ENCODE results near the gene TMEM239.
"Not testable (repeated sequence)": the region's sequence is repeated elsewhere in the genome, so short reads cannot be mapped to it uniquely, and the experiment has no call there.

TMEM239 gene

DNA sequence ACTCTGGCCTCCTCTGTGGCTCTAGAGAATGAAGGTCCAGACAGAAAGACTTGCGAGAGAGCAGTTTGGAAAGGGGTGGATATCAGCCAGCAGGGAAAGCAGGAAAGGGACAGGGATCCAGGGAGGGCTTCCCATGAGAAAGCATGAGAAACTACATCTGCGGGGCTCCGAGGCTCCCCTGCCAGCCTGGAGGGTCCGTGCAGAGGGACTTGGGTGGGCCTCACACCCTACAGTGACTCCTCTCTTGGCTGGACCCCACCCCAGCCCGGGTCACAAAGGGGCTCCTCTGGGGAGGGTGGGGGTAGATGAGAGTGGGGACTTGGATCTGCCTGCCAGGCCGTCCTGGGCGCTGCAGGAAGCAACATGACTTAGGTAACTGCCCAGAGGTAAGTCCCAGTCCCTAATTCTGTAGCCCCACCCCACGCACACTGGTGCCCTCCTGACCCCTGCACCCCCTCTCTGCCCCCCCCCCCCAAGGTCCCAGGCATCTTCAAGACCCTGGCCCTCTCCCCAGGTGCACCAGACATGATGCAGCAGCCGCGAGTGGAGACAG lies at the start of gene TMEM239:
TMEM239 (plus strand) TSS at position 335 of the 553 bp plus-strand sequence; CDS start at position 526, 191 bp downstream.
- DNase-seq (ENCODE audit: low read depth, low spot score), result no peak

DNA sequence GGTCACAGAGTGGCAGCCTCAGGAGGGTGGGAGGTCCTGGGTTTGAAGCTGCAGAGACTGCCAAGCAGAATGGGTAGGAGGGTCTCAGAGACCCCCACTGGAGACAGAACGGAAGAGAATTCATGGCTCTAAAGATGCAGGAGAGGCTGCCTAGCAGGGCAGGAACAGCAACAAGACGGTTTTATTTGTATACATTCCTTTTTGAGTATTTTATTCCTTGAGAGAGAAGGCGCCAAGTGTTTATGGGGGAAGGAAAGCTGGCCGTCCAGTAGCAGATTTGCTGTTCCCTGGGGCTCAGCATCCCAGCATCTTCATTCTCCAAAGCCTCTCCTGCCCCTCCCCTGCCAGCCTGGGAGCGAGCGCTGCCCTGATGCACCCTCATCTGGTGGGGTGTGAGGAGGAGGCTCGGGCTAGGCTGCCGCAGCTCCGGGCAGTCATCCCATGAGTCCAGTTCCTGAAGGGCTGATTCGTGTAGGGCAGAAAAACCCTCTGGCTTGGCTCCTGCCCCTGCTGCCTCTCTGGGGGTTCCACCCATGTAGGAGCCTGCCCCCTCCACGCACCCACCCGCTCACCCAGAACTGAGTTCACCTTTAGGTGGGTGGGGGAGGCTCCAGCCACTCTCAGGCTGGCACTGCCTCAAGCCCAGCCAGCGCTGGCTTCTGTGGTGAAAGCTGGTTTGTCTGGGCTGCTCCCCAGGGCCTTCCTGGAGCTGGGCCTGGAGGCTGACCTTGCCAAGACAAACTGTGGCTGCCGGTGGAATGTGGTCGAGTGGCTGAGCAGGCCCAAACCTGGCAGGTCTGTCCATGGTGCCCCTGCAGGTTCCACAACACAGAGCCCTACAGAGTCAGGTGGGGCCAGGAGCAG lies 48.2 kb upstream of the TMEM239 start:
- DNase-seq (ENCODE audit: low read depth, low spot score), result no peak

DNA sequence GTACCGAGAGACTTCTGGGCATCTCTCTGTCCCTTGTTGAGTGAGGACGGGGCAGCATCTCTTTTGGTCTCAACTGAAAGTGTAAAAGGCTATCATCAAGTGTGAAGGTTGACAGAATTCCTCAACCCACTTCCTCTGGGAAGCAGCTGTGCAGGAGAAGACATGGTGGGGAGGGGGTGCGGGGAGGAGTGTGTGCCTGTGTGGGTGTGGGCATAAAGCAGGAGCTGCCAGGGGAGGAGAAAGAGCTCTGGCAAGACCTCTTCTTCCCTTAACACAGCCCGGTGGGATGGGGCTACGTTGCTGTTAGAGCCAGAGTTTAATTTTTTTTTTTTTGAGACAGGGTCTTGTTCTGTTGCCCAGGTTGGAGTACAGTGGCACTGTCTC lies 47.5 kb upstream of the TMEM239 start:
- no peak for DNase-seq (ENCODE audit: low read depth, low spot score)

DNA sequence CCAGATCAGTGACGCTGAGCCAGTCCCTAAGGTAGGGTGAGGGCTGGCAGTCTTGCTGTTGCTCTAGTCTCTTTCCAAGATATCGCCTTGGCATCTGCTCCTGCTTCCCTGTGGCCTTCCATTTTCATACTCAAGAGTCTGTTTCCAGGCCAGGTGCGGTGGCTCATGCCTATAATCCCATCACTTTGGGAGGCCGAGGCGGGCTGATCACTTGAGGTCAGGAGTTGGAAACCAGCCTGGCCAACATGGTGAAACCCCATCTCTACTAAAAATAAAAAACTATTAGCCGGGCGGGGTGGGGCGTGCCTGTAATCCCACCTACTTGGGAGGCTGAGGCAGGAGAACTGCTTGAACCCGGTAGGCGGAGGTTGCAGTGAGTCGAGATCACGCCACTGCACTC lies 46.1 kb upstream of the TMEM239 start:
- not testable (repeated sequence) for DNase-seq (ENCODE audit: low read depth, low spot score)

DNA sequence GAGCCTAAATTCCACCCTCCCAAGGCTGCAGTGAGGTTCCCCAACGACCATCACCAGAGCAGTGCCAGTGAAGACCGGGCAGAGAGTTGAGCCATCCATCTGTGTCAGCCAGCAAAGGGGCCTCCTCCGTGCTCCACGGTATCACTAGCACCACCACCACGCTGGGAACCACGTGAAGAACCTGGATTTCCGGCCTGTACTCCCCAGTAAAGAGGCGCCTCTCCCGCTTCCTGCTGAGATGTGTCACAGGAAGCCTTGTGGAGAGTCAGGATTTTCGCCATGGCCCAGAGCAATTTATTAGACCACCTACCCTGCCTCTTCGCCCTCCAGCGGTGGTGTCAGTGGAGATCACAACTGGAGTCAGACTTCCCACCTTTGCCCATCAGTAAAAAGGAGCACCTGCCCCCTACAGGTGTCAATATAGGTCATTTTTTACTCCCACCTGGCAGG lies 44.5 kb upstream of the TMEM239 start:
- DNase-seq (ENCODE audit: low read depth, low spot score), result no peak

DNA sequence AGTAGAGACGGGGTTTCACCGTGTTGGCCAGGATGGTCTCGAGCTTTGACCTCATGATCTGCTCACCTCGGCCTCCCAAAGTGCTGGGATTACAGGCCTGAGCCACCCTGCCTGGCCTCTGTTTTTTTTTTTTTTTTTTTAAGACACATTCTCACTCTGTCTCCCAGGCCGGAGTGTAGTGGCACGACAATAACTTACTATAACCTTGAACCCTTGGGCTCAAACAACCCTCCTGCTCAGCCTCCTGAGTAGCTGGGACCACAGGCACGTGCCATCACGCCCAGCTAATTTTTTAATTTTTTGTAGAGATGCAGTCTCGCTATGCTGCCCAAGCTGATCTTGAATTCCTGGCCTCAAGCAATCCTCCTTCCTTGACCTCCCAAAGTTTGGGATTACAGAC lies 42.4 kb upstream of the TMEM239 start:
- no peak for DNase-seq (ENCODE audit: low read depth, low spot score)

DNA sequence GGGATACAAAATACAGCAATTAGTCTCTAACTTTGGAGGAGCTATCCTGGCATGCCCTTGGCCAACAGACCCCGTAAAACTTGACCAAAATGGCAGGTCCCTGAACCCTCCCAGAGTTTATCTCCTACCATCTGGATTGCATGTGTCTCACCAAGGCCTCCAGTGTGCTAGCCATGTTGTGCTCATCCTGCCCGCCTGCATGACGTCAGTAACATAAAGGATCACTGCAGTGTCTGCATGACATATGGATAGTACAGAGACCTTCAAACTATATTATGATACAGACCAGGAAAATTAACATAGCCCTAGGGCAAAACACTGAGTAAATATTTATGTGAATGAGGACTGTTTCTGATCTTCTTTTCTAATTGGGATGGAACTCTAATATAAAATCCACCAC lies 41.0 kb upstream of the TMEM239 start:
- no peak for DNase-seq (ENCODE audit: low read depth, low spot score)

DNA sequence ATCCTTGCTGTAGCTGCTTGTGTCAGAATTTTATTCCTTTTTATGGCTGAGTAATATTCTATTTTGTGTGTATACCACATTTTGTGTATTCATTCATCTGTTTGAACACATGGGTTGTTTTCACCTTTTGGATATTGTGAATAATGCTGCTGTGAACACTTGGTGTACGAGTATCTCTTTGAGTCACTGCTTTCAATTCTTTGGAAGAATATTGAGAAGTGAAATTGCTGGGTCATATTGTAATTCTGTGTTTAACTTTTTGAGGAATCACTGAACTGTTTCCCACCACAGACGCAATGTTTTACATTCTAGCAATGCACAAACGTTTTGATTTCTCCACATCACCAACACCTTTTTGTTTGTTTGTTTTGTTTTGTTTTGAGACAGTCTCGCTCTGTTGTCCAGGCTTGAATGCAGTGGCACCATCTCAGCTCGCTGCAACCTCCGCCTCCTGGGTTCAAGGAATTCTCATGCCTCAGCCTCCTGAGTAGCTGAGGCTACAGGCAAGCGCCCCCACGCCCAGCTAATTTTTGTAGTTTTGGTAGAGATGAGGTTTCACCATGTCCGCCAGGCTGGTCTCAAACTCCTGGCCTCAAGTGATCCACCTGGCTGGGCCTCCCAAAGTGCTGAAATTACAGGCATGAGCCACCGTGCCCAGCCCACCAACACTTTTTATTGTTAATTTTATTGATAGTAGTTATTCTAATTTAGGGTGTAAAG lies 37.4 kb upstream of the TMEM239 start:
- no peak for DNase-seq (ENCODE audit: low read depth, low spot score)

DNA sequence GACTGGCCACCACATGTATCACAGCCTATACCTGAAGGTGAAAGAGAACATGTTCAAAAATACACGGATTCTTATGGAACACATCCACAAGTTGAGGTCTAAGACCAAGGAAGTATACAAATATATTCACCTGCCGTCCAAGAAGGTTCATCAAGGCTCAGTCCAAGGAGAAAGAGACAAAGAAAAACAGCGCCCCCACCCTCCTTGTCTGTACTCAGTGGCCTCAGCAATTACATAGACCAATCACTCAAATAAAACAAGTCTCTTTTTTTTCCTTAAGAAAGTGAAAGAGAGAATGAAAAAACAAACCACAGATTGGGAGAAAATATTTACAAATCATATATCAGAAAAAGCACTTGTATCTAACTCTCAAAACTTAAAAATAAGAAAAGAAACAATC lies 35.2 kb upstream of the TMEM239 start:
- DNase-seq (ENCODE audit: low read depth, low spot score), result no peak

DNA sequence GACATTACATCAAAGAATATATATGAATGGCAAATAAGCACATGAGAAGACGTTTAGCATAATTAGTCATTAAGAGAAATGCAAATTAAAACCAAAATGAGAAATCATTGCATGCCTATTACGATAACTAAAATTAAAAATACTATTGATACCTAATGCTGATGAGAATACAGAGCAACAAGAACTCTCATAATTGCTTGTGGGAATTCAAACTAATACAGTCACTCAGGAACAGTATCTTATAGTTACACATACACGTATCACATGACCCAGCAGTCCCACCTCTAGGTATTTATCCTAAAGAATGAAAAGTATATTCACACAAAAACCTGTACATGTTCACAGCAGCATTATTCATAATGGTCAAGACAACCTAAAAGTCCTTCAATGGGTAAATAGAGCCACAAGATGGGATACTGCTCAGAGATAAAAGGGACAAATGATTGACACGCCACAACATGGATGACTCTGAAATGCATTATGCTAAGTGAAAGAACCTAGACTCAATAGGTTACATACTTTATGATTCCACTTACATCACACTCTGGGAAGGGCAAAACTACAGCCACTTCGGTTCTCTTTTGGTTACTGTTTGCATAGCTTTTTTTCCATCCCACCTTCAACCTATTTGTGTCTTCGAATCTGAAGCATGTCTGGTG lies 32.1 kb upstream of the TMEM239 start:
- no peak for DNase-seq (ENCODE audit: low read depth, low spot score)

DNA sequence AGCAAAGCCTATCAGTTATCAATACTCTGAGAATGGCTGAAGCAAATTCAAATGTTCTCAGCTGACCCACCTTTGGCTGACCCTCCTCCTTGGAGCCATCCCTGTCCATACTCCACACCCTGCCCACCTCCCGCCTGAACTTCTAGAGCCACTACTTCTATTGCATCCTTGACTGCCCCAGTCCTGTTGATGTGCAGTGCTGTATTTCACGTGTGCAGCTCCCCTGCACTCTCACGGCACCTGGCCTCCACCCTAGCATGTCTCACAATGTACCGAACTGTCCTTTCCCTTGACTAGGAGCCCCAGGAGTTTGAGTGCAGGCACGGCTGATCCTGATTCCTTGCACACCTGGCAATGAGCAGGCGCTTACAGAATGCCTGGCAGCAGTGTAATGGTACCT lies 22.7 kb upstream of the TMEM239 start:
- no peak for DNase-seq (ENCODE audit: low read depth, low spot score)

DNA sequence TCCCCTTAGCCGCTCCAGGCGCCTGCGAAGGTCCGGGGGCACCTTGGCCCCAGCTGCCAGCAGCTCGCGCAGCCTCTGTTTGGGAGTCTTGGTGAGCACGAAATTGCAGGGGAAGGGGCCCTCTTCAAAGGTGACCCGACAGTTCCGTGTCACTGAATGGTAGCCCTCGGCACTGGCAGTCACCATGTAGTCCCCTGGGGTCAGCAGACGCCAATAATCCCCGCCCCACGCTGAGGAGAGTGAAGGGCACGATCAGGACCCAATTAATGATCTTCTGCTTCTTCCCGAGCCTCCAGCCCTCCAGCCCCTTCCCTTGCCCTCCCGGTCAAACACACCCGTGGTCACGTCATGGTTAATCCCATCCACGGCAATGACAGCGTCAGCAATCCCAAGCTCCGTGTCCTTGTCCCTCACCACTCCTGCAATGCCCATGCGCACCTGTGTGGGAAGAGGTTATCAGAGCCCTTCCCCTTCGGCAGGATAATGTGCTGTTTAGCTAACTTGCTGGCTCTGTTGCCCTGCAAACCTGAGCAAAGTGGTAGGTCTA lies 21.9 kb upstream of the TMEM239 start:
- no peak for DNase-seq (ENCODE audit: low read depth, low spot score)

DNA sequence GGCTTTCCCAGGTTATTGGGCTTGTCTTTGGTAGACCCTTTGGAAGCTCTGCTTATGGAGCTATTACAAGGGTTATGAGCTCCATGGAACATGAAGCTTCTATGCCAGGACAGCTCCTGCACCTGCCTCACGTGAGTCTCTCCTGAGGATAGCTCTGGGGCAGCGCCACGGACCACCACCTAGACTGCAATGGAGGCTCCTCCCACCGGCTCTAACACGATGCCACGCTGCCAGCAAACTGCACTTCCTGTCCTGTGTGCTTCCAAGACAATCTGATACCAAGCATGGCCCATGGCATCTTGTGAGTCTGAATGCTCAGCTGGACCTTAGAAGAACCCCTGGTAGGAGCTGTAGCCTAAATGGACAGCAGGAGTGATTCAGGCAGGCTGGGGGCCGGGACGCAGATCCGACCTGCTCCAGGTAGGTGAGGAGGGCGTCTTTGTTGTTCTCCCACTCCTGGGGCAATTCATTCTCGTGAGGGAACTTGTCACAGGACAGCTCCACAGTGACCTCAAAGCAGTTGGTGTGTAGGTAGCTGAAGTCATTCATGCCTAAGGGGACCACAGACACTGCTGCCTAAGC lies 21.2 kb upstream of the TMEM239 start:
- DNase-seq (ENCODE audit: low read depth, low spot score), result no peak

DNA sequence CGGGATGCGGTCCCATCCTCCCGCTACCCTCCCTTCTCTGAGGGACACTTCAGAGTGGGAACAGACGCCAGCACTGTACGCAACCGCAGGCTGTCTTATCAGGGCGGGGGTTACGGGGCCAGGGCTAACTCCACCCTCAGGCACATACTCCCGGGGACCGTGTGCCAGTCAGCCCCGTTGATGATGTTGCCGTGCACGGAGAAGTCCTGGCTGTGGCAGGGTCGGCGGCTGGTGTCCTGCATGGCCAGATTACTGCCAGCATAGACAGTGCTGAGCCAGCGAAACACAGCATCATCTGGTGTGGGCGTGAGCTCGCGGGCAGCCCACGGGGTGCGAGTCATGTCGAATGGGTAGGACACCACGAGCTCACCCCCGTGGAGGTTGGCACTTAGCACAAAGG lies 20.7 kb upstream of the TMEM239 start:
- no peak for DNase-seq (ENCODE audit: low read depth, low spot score)

DNA sequence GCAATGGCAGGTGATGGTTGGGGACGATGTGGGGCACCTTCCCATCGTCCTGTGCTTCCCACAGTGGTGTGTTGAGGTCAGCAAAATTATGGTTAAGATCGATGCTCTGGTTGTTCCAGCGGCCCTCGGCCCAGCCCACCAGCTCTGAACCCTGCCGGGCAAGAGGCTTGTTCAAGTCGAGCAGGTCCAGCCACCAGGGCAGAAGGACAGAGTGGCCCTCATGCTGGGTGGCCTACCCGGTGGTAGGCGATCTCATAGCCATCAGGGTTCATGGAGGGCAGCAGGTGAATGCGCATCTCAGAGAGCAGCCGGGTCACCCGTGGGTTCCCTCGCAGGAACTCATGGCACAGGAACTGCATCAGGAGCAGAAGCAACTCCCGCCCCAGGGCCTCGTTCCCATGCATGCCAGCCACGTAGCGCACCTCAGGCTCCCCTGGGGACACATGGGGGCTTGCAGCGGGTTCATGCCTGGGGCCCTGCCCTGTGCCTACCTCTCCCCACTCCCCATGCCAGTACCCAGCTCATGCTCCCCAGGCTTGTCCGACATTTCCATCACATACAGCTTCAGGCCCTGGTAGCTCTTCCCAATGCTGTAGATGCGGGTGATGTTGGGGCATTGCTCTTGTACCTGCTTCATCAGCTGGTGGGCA lies 20.0 kb upstream of the TMEM239 start:
- DNase-seq (ENCODE audit: low read depth, low spot score), result no peak

DNA sequence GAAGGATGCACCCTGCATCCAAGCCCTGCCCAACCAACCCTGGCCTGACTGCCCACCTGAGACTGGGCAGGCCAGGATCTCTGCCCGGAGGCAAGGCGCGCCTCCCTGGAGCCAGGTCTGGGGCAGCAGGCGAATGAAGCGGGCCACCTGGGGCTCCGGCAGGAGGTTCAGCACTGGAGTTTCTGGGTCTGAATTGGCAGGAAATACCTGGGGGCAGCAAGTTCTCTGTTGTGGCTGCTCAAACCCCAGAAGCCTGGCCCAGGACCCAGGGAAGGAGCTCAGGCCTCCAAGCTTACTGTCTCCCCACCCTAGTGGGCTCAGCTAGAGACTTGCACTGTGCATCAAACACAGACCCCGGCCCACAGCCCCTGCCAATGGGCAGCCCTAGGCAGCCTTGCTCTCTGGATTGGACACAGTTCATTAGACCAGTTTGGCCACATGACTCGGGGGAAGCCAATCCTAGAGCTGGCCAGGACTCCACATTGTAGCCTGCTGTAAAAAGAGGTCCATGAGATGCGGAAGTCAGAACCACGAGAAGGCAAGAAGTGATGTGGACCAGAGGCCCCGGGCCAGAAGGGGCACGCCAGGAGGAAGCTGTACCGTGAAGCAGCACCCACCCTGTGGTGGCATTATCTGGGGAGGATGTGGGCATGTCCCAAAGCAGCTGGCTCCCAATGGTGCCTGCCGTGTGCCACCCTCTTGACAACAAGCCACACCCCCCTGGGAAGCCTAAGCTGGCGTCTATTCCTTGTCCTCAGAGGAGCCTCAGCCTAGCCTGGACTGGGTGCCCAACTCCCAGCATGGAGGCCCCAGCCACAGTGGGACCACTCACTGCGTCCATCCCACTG lies 18.8 kb upstream of the TMEM239 start:
- DNase-seq (ENCODE audit: low read depth, low spot score), result no peak

DNA sequence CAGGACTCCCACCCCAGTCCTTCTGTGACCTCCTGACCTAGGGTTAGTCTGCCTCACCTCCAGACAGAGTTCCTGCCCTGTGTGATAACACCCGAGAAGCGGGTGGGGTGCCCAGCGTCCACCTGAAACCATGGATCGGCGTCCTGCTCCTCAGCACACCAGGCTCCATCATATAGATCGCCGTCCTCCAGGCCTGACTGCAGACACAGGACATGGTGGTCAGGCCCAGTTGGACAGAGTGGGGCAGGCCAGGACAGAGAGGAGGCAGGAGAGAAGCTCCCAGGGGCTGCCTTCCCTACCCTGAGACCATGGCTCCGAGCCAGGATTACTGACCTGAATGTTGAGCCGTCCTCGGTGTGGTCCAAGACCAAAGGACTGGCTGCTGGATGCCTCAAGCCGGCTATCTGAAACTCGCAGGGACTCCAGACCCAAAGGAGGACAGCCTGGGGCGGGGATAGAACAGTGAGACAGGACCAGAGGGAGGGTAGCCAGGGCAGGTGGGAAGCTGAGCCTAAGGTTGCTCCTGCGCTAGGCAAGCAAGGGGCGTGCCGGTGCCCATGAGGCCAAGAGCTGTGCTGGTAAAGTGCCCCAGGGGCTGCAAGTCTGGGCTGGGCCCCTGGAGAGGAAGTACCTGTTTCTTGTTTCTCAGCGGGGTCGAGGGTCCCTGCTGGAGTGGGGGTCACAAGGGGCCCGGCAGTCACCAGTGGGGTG lies 17.9 kb upstream of the TMEM239 start:
- no peak for DNase-seq (ENCODE audit: low read depth, low spot score)

DNA sequence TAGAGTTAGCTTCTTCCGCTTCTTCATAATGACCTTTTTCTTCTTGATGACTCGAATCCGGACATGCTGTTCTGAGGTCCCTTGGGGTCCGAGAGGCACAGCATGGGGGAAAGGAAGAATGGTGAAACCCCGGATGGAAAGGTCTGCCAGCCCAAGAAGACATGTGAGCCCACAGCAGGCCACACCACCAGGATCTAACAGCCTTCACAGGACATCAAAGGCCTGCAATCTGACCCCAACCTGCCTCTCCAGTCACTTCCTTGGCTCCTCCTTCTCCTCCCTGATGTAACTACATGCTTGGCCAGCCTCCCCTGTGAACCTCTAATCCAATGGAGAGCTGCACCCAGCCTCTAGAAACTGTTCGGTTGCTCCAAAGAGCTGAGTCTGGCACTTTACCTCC lies 17.4 kb upstream of the TMEM239 start:
- DNase-seq (ENCODE audit: low read depth, low spot score), result no peak

DNA sequence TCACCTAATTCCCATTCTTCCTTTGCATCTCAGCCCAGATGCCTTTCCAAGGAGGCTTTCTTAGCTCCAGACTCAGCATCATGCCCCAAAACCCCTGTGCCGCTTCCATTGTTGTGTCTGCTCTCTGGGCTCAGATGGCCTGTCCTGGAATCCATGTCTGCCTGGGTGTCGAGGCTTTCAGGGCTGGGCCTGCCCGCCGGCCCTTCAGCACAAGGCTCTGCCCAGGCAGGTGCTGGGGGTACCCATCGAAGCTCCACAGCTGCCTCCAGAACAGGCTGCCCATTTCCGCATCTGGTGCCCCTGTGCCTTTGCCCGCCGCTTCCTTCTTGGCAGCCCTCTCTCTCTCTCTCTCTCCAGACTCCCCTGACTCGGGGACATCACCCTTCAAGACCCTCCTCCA lies 16.9 kb upstream of the TMEM239 start:
- DNase-seq (ENCODE audit: low read depth, low spot score), result no peak
